ENCODE data around the gene MEIS1. TPM values are rescaled to one million over a fixed set of nuclear protein-coding genes. Genes with fewer than 3 reads are reported as not detected.

Gene MEIS1
- total and polyA plus RNA-seq, 4 donors, result 9.0 to 158 (median 41.0) TPM

DNA sequence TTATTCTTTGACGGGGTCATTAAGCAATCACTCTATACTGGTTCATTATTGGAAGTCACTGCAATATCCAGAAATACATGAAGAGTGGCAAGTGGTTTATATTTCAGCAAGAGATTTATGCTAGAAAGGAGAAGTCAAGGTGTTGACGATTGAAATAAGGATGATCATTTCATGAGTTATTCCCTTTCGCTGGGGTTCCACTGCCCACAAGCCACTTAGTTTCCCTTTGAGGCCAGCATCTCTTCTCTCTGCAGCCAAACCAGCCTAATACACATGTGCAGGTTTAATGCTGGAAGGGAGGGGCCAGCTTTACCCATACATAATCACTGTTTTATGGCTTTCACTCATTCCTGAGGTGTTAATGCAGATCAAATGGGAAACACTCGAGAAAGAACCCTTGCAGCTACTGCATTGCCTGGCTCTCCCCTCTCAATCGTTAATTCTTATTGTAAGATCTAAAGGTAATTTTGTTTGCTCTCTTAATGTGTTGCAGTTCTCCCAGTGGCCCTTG, 108.4 kb downstream of the MEIS1 start:
- no peaks in the 10 kb centered on the region for H3K27me3 ChIP-seq (ENCODE audit: control insufficient read depth in 3 of 3, insufficient read depth in 3 of 3, low read length in 2 of 3)
- ATAC-seq (ENCODE audit: insufficient read depth, low FRiP score) (no peak), DNase-seq (no peak)
- H3K4me3 ChIP-seq, result no peak overlapping the region
- TF ChIP-seq, protein P1, sequence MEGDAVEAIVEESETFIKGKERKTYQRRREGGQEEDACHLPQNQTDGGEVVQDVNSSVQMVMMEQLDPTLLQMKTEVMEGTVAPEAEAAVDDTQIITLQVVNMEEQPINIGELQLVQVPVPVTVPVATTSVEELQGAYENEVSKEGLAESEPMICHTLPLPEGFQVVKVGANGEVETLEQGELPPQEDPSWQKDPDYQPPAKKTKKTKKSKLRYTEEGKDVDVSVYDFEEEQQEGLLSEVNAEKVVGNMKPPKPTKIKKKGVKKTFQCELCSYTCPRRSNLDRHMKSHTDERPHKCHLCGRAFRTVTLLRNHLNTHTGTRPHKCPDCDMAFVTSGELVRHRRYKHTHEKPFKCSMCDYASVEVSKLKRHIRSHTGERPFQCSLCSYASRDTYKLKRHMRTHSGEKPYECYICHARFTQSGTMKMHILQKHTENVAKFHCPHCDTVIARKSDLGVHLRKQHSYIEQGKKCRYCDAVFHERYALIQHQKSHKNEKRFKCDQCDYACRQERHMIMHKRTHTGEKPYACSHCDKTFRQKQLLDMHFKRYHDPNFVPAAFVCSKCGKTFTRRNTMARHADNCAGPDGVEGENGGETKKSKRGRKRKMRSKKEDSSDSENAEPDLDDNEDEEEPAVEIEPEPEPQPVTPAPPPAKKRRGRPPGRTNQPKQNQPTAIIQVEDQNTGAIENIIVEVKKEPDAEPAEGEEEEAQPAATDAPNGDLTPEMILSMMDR (IDR thresholded peaks at IDR 0.05; ENCODE audit: control extremely low read depth, extremely low read depth), result no peak
- H3K9me3 ChIP-seq (ENCODE audit: control insufficient read depth in 4 of 4, insufficient read depth in 3 of 4, low read length in 3 of 4), result no peaks in the 10 kb centered on the region
- peaks cover 4 to 25% (median 14%) of the 10 kb centered on the region in 5 donors for H3K4me1 ChIP-seq (ENCODE audit: control insufficient read depth in 5 of 5, insufficient read depth in 5 of 5, low read length in 5 of 5)
- H3K9ac ChIP-seq (ENCODE audit: insufficient read depth in 1 of 2, low read length in 2 of 2), result no peak overlapping the region
- peaks cover 0 to 26% (median 10%) of the 10 kb centered on the region in 4 donors for H3K36me3 ChIP-seq (ENCODE audit: control insufficient read depth in 4 of 4, insufficient read depth in 4 of 4, low read length in 4 of 4)
- 60 to 72% methylated on average over 5 of the region's 5 CpGs for WGBS, 2 donors
- H3K27ac ChIP-seq (ENCODE audit: low read depth in 1 of 2, low read length in 1 of 2), result no peak overlapping the region

- Histone ChIP-seq H3K27me3 (ENCODE audit: control insufficient read depth in 3 of 3, insufficient read depth in 3 of 3, low read length in 2 of 3) (no peaks in the 10 kb centered on the region), H3K9ac (ENCODE audit: insufficient read depth in 1 of 2, low read length in 2 of 2) (no peak overlapping the region), H3K36me3 (ENCODE audit: control insufficient read depth in 4 of 4, insufficient read depth in 4 of 4, low read length in 4 of 4) (peaks cover 0 to 34% (median 14%) of the 10 kb centered on the region in 4 donors), H3K4me1 (ENCODE audit: control insufficient read depth in 5 of 5, insufficient read depth in 5 of 5, low read length in 5 of 5) (peaks cover 4 to 25% (median 17%) of the 10 kb centered on the region in 5 donors), H3K4me3 (no peak overlapping the region), H3K9me3 (ENCODE audit: control insufficient read depth in 4 of 4, insufficient read depth in 3 of 4, low read length in 3 of 4) (no peaks in the 10 kb centered on the region), H3K27ac (ENCODE audit: low read depth in 1 of 2, low read length in 1 of 2) (no peak overlapping the region)
- TF ChIP-seq, protein P1 (IDR thresholded peaks at IDR 0.05; ENCODE audit: control extremely low read depth, extremely low read depth), result no peak
- WGBS, 2 donors, result 91 to 93% methylated on average over 2 of the region's 2 CpGs
- no peak for ATAC-seq (ENCODE audit: insufficient read depth, low FRiP score)
- no peak for DNase-seq
Observed at GRCh38 chr2:66544258-66544657, 109.3 kb downstream of the MEIS1 start.

GRCh38 chr2:66545258-66545657, 110.3 kb downstream of the MEIS1 start:
- peaks cover 0 to 29% (median 13%) of the 10 kb centered on the region in 4 donors for H3K36me3 ChIP-seq (ENCODE audit: control insufficient read depth in 4 of 4, insufficient read depth in 4 of 4, low read length in 4 of 4)
- TF ChIP-seq, protein P1 (IDR thresholded peaks at IDR 0.05; ENCODE audit: control extremely low read depth, extremely low read depth), result no peak
- no peak overlapping the region for H3K9ac ChIP-seq (ENCODE audit: insufficient read depth in 1 of 2, low read length in 2 of 2)
- H3K4me1 ChIP-seq (ENCODE audit: control insufficient read depth in 5 of 5, insufficient read depth in 5 of 5, low read length in 5 of 5), result peaks cover 3 to 19% (median 15%) of the 10 kb centered on the region in 5 donors
- ATAC-seq (ENCODE audit: insufficient read depth, low FRiP score) (no peak), DNase-seq (no peak)
- no peak overlapping the region for H3K27ac ChIP-seq (ENCODE audit: low read depth in 1 of 2, low read length in 1 of 2)
- H3K4me3 ChIP-seq, result no peak overlapping the region
- no peaks in the 10 kb centered on the region for H3K27me3 ChIP-seq (ENCODE audit: control insufficient read depth in 3 of 3, insufficient read depth in 3 of 3, low read length in 2 of 3)
- H3K9me3 ChIP-seq (ENCODE audit: control insufficient read depth in 4 of 4, insufficient read depth in 3 of 4, low read length in 3 of 4), result no peaks in the 10 kb centered on the region

DNA sequence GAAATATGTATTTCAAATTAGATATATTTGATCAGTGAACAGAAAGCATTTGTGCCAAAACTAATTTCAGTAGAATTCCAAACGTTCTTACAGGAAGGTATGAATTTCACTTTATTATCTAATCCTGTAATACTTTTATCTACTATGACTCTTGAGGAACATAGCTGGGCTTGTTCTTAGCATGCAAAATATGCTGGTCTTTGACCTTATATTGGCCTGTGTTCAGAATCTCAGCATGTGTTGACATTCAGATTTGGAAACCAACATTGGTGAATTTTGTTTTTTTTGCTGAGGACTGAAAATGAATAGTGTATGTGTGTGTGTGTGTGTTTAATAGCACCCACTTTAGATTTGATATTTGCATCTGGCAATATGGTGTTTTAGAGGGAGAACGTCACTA, 112.2 kb downstream of the MEIS1 start:
- Histone ChIP-seq H3K9me3 (ENCODE audit: control insufficient read depth in 4 of 4, insufficient read depth in 3 of 4, low read length in 3 of 4) (no peaks in the 10 kb centered on the region), H3K36me3 (ENCODE audit: control insufficient read depth in 4 of 4, insufficient read depth in 4 of 4, low read length in 4 of 4) (peaks cover 0 to 27% (median 11%) of the 10 kb centered on the region in 4 donors), H3K9ac (ENCODE audit: insufficient read depth in 1 of 2, low read length in 2 of 2) (no peak overlapping the region), H3K4me3 (no peak overlapping the region), H3K27me3 (ENCODE audit: control insufficient read depth in 3 of 3, insufficient read depth in 3 of 3, low read length in 2 of 3) (no peaks in the 10 kb centered on the region), H3K27ac (ENCODE audit: low read depth in 1 of 2, low read length in 1 of 2) (no peak overlapping the region), H3K4me1 (ENCODE audit: control insufficient read depth in 5 of 5, insufficient read depth in 5 of 5, low read length in 5 of 5) (peaks cover 2 to 22% (median 14%) of the 10 kb centered on the region in 5 donors)
- TF ChIP-seq, protein P1 (IDR thresholded peaks at IDR 0.05; ENCODE audit: control extremely low read depth, extremely low read depth), result no peak
- DNase-seq, result peak in 2 of 3 donors; percentile 70 to 77
- WGBS, 2 donors, result 46 to 69% methylated on average over 2 of the region's 2 CpGs
- ATAC-seq (ENCODE audit: insufficient read depth, low FRiP score), result no peak
